Jurkat, Clone E6-1 (cell line): ENCODE results near the gene FAM120B.
A peak's percentile ranks its signal among the peaks of the same experiment; 100 is the strongest.

Experiments used
- DNase-seq: peaks from one replicate; pipeline ENCODE4 v3.0.0-alpha.2; 2011; ENCODE audit warnings: low read depth, low spot score
- H3K4me3 ChIP-seq: 2 replicates; pipeline ENCODE4 v1.5.1; 2011; ENCODE audit warnings: mild to moderate bottlenecking, low read length, control low read depth, moderate library complexity

Gene FAM120B

DNA sequence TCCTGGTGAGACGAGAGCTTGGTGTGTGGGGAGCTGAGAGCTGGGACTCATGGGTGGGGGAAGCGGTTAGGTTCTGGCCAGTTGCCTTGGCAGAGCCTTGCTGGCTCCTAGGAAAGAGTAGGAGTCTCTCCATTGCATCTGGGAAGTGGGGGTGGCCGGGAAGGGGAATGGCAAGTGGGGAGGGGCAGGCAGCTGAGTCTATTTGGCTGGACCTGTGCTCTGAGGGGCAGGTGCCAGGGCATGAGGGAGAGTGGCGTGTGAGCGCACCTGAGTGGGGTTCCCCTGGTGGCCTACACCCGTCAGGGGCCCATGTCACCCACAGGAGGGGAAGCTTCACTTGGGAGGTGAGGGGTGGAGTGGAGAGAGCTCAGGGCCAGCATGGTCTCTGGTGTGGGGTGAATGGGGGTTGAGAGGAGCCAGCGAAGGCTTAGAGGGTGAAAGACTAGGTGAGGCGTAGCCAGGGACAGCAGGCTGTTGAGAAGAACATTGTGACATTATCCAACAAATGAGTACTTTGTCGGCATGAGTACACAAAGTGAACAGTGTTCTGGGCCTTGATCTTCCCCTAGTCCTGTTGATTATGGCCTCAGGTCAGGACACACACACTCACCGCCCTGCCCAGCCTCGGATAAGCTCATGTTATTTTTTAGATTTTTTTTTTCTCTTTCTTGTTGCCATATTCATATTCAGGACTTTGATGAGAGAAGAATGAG lies 59.8 kb downstream of the FAM120B start:
- H3K4me3 ChIP-seq = no peak overlapping the region
- no peak for DNase-seq

DNA sequence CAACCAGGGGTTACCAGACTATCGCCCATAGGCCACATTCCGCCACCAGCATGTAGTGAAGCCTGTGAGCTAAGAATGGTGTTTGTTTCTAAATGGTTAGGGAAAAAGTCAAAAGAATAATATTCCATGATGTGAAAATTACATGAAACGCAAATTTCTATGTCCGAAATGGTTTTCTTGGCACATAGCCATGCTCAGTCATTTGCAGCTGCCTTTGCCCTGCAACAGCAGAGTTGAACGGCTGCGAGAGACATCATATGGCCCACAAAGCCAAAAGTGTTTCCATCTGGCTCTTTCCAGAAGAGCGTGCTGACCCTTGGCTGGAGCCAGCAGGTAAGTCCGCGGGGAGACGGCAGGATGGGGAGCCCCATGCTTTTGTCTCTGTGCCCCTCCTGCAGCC lies 60.7 kb downstream of the FAM120B start:
- DNase-seq = no peak
- no peak overlapping the region for H3K4me3 ChIP-seq

DNA sequence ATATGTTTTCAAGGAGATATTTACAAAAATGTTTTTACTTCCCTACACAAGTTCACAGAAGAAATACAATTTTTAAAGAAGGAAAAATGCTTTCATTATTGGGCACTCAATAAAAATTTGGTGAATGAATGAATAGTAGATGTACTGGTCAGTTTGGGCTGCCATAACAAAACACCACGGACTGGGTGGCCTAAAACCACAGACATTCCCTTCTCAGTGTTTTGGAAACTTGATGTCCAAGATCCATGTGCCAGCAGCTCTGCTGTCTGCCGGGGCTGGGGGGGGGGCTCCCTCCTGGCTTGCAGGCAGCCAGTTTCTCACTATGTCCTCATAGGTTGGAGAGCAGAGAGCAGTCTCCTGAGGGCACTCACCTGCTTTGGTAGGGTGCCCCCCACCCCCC lies 62.0 kb downstream of the FAM120B start:
- no peak for DNase-seq
- no peak overlapping the region for H3K4me3 ChIP-seq

- no peak overlapping the region for H3K4me3 ChIP-seq
Measured at GRCh38 chr6:170369403-170369802, 62.8 kb downstream of the FAM120B start.

GRCh38 chr6:170370416-170370815 lies 63.9 kb downstream of the FAM120B start:
- no peak overlapping the region for H3K4me3 ChIP-seq
- no peak for DNase-seq

More at GRCh38 chr6:170369403-170369802, 62.8 kb downstream of the FAM120B start:
- no peak for DNase-seq

GRCh38 chr6:170371080-170371479 lies 64.5 kb downstream of the FAM120B start:
- DNase-seq = no peak
- H3K4me3 ChIP-seq = no peak overlapping the region

- no peak for DNase-seq
- no peak overlapping the region for H3K4me3 ChIP-seq
Measured at GRCh38 chr6:170371588-170371987, 65.0 kb downstream of the FAM120B start.

GRCh38 chr6:170372380-170373325 lies 66.1 kb downstream of the FAM120B start:
- no peak for DNase-seq
- H3K4me3 ChIP-seq = no peak overlapping the region

DNA sequence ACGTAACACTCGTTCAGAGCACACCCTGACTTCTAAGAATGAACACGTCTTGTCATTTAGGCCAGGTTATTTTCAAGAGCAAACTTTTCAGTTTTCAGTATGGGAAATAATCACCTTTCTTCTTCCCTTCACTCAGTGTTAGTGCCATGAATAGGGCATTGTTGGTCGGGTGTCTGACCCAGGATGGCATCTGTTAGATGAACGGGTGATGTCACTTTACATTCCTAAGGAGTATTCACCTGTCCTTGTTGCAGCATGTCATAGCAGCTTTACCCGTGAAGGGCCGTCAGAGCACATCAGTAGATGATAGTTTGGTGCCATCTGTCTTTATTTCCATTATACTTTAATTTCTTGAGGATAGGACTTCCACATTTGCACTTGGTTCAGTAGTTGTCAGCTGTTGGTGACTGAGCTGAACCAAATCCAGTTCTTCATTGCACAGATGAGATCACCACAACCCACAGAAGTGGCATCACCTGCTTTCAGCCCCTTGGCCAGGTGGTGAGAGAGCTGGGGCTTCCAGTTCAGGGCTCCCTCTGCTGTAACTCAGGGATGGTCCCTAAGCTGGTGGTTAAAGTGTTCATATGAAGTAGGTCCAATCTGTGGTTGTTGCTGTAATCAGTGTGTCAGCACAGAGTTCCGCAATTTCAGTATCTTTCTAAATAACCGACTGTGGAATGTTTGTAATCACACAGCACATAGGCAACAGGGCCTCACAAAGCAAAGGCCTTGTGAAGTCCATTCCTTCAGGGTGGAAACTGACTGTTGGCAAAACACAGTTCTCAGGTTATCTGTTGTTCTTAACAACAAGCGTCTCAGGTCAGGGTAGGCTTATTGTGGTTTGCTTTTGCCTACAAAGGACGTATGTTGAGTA lies 68.2 kb downstream of the FAM120B start:
- no peak overlapping the region for H3K4me3 ChIP-seq
- DNase-seq = no peak

- no peak for DNase-seq
- no peak overlapping the region for H3K4me3 ChIP-seq
Measured at GRCh38 chr6:170375661-170376060, 69.1 kb downstream of the FAM120B start.

- no peak for DNase-seq
- no peak overlapping the region for H3K4me3 ChIP-seq
Measured at GRCh38 chr6:170376386-170377043, 70.0 kb downstream of the FAM120B start.

GRCh38 chr6:170378502-170378901 lies 71.9 kb downstream of the FAM120B start:
- peak; percentile 57 for DNase-seq
- no peak overlapping the region for H3K4me3 ChIP-seq

GRCh38 chr6:170381562-170381961 lies 75.0 kb downstream of the FAM120B start:
- DNase-seq = no peak
- no peak overlapping the region for H3K4me3 ChIP-seq

GRCh38 chr6:170383466-170384035 lies 77.0 kb downstream of the FAM120B start:
- no peak for DNase-seq
- no peak overlapping the region for H3K4me3 ChIP-seq

- no peak for DNase-seq
- H3K4me3 ChIP-seq = no peak overlapping the region
Measured at GRCh38 chr6:170385506-170385905, 78.9 kb downstream of the FAM120B start.

DNA sequence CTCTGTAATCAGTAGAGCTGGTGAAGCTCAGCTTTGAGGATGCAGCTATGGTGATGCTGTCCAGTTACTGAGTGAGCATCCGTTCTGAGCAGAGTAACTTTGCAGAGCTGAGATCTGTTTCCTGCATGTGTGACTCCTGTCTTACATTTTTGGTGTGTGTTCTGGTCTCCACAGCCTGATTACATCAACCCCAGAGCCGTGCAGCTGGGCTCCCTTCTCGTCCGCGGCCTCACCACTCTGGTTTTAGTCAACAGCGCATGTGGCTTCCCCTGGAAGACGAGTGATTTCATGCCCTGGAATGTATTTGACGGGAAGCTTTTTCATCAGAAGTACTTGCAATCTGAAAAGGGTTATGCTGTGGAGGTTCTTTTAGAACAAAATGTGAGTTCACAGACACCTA lies 81.6 kb downstream of the FAM120B start:
- no peak for DNase-seq
- no peak overlapping the region for H3K4me3 ChIP-seq

GRCh38 chr6:170393033-170393432 lies 86.5 kb downstream of the FAM120B start:
- no peak overlapping the region for H3K4me3 ChIP-seq

DNA sequence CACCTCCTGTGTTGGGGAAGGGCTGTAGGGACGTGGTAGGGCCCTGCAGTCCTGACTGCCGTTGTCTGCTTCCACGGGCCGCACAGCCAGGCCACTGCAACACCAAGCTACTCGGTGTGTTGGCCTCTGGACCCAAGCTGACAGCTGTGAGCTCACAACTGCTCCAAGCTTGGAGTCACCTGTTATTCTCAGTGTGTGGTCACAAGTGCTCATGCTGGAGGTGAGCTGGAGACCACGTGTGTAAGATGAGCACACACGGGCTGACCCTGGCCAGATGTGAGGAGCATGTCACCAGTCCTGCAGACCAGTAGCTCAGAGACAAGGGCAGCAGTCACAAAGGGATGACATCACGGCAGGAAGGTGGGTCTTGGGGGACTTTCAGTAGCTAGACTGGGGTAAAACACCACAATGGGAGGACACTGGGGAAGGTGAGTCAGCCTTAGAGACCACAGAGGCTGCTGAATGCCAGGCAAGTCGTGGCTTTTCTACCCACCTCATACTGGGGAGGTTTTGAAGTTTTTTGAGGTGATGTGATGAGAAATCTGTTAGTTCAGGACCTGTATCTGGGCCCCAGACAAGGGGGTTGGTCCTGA lies 87.3 kb downstream of the FAM120B start:
- H3K4me3 ChIP-seq = no peak overlapping the region
- no peak for DNase-seq

More at GRCh38 chr6:170393033-170393432, 86.5 kb downstream of the FAM120B start:
- DNase-seq = no peak
